ENCODE results near the gene FAM221A. TPM values are rescaled to one million over a fixed set of nuclear protein-coding genes. Genes with fewer than 3 reads are reported as not detected.
A peak's percentile ranks its signal among the peaks of the same experiment; 100 is the strongest.

Gene FAM221A
- total RNA-seq, 1 experiment from 2014 or later = 8.4 TPM

DNA sequence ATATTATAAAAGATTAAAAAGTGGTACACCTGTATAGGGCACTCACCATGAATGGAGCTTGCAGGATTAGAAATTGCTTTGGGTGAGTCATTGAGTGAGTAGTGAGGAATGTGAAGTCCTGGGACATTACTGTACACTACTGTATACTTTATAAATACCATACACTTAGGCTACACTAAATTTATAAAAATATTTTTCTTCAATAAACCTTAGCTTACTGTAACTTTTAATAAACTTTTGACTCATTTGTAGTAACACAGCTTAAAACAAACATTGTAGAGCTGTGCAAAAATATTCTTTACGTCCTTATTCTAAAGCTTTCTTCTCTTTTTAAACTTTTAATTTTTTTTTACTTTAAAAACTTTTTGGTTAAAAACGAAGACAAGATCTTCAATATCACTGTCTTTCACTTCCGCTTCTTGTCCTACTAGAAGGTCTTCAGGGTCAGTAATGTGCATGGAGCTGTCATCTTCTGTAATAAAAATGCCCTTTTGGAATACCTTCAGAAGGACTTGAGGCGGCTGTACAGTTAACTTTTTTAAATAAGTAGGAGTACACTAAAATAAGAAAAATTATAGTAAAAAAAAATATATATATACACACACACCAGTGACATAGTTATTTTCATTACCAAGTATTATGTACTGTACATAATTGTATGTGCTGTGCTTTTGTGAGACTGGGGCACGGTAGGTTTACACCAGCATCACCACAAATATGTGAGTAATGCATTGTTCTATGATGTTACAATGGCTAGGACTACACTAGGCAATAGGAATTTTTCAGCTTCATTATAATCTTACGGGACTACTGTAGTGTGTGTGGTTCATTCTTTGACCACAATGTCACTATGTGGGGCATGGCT is 33.5 kb downstream of the FAM221A start:
- intact Hi-C loops (cut with micrococcal nuclease; ENCODE audit: unreplicated experiment) = loop anchor here (2.0 to 10.0 kb wide), 2 partner anchors 47 to 439 kb away; no protein-coding TSS in a partner anchor
- DNase-seq (ENCODE audit: low read depth, low spot score) (peak; percentile 77), ATAC-seq (peak; percentile 93)
- in situ Hi-C loops (cut with HindIII; ENCODE audit: low pct_unique_long_range_greater_than_20kb, low sequenced_read_pairs) = no loop called here
- H3K9me3 ChIP-seq (ENCODE audit: control insufficient read depth, insufficient read depth, low read depth, low read length) = peaks cover 2% of the 10 kb centered on the region; the same call in 1 of the 2 replicates
- H3K27me3 ChIP-seq (ENCODE audit: control insufficient read depth, insufficient read depth, low read length) = no peaks in the 10 kb centered on the region
- ChIA-PET POLR2A (interaction anchor here (0.5 to 0.6 kb wide), 2 partner anchors 17 to 45 kb away, joined by 3 read pairs; no protein-coding TSS in a partner anchor), CTCF (interaction anchor here (0.5 to 1.3 kb wide), 5 partner anchors 14 to 556 kb away, joined by 3 to 14 read pairs (median 5); no protein-coding TSS in a partner anchor)
- H3K4me1 ChIP-seq (ENCODE audit: control insufficient read depth, insufficient read depth, low read length) = peaks cover 22% of the 10 kb centered on the region
- H3K4me3 ChIP-seq (ENCODE audit: low read depth in 2 of 2, low read length in 2 of 2) = no peak overlapping the region
- no TSS peak for BruUV-seq (replicated peaks)
- no peaks in the 10 kb centered on the region for H3K36me3 ChIP-seq (ENCODE audit: control insufficient read depth, insufficient read depth, low read length)
- peak overlapping the region; percentile 49 for H3K27ac ChIP-seq (ENCODE audit: low read length)
- TF ChIP-seq TCF7L2 (IDR thresholded peaks at IDR 0.05; ENCODE audit: low read depth, low read length) (no peak), SIN3A (IDR thresholded peaks at IDR 0.05; ENCODE audit: borderline replicate concordance, insufficient read depth, low read depth, low read length) (no peak), REST (IDR thresholded peaks at IDR 0.05; ENCODE audit: insufficient read depth in 1 of 2, low read depth in 2 of 2, low read length in 1 of 2) (no peak), POLR2AphosphoS5 (IDR thresholded peaks at IDR 0.05; ENCODE audit: low read depth, low read length) (no peak), CTCF (IDR thresholded peaks at IDR 0.05) (no peak)

DNA sequence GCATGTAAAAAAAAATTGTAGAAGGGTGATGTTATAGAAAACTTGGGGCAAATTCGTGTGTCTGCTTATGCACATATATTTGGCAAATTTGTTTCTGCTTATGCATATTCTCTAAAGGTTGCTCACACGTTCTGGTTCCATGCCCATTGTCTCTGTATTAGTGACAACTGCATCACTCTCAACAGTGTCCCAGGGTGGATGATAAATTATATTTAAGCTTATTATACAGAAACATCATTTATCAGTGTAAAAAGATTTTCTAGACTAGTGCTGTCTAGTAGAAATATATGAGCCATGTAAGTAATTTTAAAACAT is 34.1 kb downstream of the FAM221A start:
- BruUV-seq (replicated peaks) = no TSS peak
- in situ Hi-C loops (cut with HindIII; ENCODE audit: low pct_unique_long_range_greater_than_20kb, low sequenced_read_pairs) = no loop called here
- Histone ChIP-seq H3K4me3 (ENCODE audit: low read depth in 2 of 2, low read length in 2 of 2) (no peak overlapping the region), H3K9me3 (ENCODE audit: control insufficient read depth, insufficient read depth, low read depth, low read length) (no peaks in the 10 kb centered on the region), H3K27me3 (ENCODE audit: control insufficient read depth, insufficient read depth, low read length) (no peaks in the 10 kb centered on the region), H3K27ac (ENCODE audit: low read length) (peak overlapping the region; percentile 41; the same call in 1 of the 2 replicates), H3K36me3 (ENCODE audit: control insufficient read depth, insufficient read depth, low read length) (no peaks in the 10 kb centered on the region), H3K4me1 (ENCODE audit: control insufficient read depth, insufficient read depth, low read length) (peaks cover 22% of the 10 kb centered on the region)
- intact Hi-C loops (cut with micrococcal nuclease; ENCODE audit: unreplicated experiment) = loop anchor here (10.0 kb wide), 1 partner anchor 439 kb away; no protein-coding TSS in a partner anchor
- ChIA-PET POLR2A (interaction anchor here (0.5 kb wide), 1 partner anchor 17 kb away, joined by 3 read pairs; no protein-coding TSS in a partner anchor), CTCF (interaction anchor here (0.6 to 1.0 kb wide), 3 partner anchors 14 to 555 kb away, joined by 3 to 14 read pairs (median 7); no protein-coding TSS in a partner anchor)
- no peak for DNase-seq (ENCODE audit: low read depth, low spot score)
- ATAC-seq = peak; percentile 44
- TF ChIP-seq CTCF (IDR thresholded peaks at IDR 0.05) (no peak), TCF7L2 (IDR thresholded peaks at IDR 0.05; ENCODE audit: low read depth, low read length) (no peak), SIN3A (IDR thresholded peaks at IDR 0.05; ENCODE audit: borderline replicate concordance, insufficient read depth, low read depth, low read length) (no peak), REST (IDR thresholded peaks at IDR 0.05; ENCODE audit: insufficient read depth in 1 of 2, low read depth in 2 of 2, low read length in 1 of 2) (no peak), POLR2AphosphoS5 (IDR thresholded peaks at IDR 0.05; ENCODE audit: low read depth, low read length) (no peak)

Measured in Panc1 (cell line).